SK-N-SH treated with all-trans-retinoic acid at 6 μM for 48 hours (cell line): ENCODE results near the gene EXOC5.

Source experiments
- ATAC-seq: fragments of 200-7000 bp; cut with Tn5 transposase; 3 replicates; pipeline ENCODE4 v1.9.1; 2020; ENCODE audit warnings: mild to moderate bottlenecking, moderate library complexity
- ARNTL ChIP-seq: fragments of 450-650 bp; formaldehyde crosslinking; IDR thresholded peaks from 2 replicates; pipeline ENCODE4 v1.5.0; 2020; ENCODE audit warnings: low read depth, mild to moderate bottlenecking, moderate library complexity, borderline replicate concordance
- BACH2 ChIP-seq: fragments of 250-450 bp; sonication (Bioruptor Pico); IDR thresholded peaks from 2 replicates; pipeline ENCODE4 v1.9.0; 2021; ENCODE audit warnings: mild to moderate bottlenecking, borderline replicate concordance
- CSDC2 ChIP-seq: fragments of 250-450 bp; sonication (Bioruptor Pico); IDR thresholded peaks from 2 replicates; pipeline ENCODE4 v1.5.0; 2020; ENCODE audit warnings: mild to moderate bottlenecking, moderate library complexity
- ESRRG ChIP-seq: fragments of 250-450 bp; sonication (Bioruptor Pico); IDR thresholded peaks from 2 replicates; pipeline ENCODE4 v1.6.1; 2021; ENCODE audit warnings: mild to moderate bottlenecking
- ISL1 ChIP-seq: fragments of 250-450 bp; sonication (Bioruptor Pico); IDR thresholded peaks from 2 replicates; pipeline ENCODE4 v2.1.2; 2022; ENCODE audit warnings: mild to moderate bottlenecking, moderate library complexity
- OSR1 ChIP-seq: fragments of 250-450 bp; sonication (Bioruptor Pico); IDR thresholded peaks from 2 replicates; pipeline ENCODE4 v1.8.0; 2022; ENCODE audit warnings: moderate library complexity, mild to moderate bottlenecking, inconsistent platforms
- PATZ1 ChIP-seq: fragments of 250-450 bp; sonication (Bioruptor Pico); IDR thresholded peaks from 2 replicates; pipeline ENCODE4 v1.8.0; 2020; ENCODE audit warnings: mild to moderate bottlenecking, moderate library complexity, borderline replicate concordance
- PPARA ChIP-seq: fragments of 250-450 bp; sonication (Bioruptor Pico); IDR thresholded peaks from 2 replicates; pipeline ENCODE4 v1.5.0; 2020; ENCODE audit warnings: mild to moderate bottlenecking, borderline replicate concordance
- RARB ChIP-seq: fragments of 250-450 bp; sonication (Bioruptor Pico); IDR thresholded peaks from 2 replicates; pipeline ENCODE4 v1.8.0; 2021; ENCODE audit warnings: mild to moderate bottlenecking, moderate library complexity
- TCF4 ChIP-seq: fragments of 250-450 bp; sonication (Bioruptor Pico); IDR thresholded peaks from 2 replicates; pipeline ENCODE4 v1.8.0; 2021; ENCODE audit warnings: mild to moderate bottlenecking, moderate library complexity, borderline replicate concordance
- TSHZ2 ChIP-seq: fragments of 250-450 bp; sonication (Bioruptor Pico); IDR thresholded peaks from 2 replicates; pipeline ENCODE4 v1.5.0; 2020; ENCODE audit warnings: mild to moderate bottlenecking, moderate library complexity
- ZC3H10 ChIP-seq: fragments of 250-450 bp; sonication (Bioruptor Pico); IDR thresholded peaks from 2 replicates; pipeline ENCODE4 v1.5.1; 2021; ENCODE audit warnings: mild to moderate bottlenecking, moderate library complexity
- ZFP3 ChIP-seq: fragments of 250-450 bp; sonication (Bioruptor Pico); IDR thresholded peaks from 2 replicates; pipeline ENCODE4 v1.5.0; 2020; ENCODE audit warnings: mild to moderate bottlenecking, moderate library complexity
- ZFP30 ChIP-seq: fragments of 450-650 bp; formaldehyde crosslinking; IDR thresholded peaks from 2 replicates; pipeline ENCODE4 v1.5.0; 2022; ENCODE audit warnings: mild to moderate bottlenecking, moderate library complexity
- ZNF565 ChIP-seq: fragments of 450-650 bp; formaldehyde crosslinking; conservative IDR thresholded peaks from 2 replicates; pipeline ENCODE4 v1.5.0; 2020; ENCODE audit warnings: low read depth, mild to moderate bottlenecking, moderate library complexity
- ZNF70 ChIP-seq: fragments of 450-650 bp; formaldehyde crosslinking; IDR thresholded peaks from 2 replicates; pipeline ENCODE4 v1.5.0; 2020; ENCODE audit warnings: mild to moderate bottlenecking, moderate library complexity
- TF ChIP-seq, protein P1 (sequence below): fragments of 250-450 bp; sonication (Bioruptor Pico); IDR thresholded peaks from 2 replicates; pipeline ENCODE4 v1.8.0; 2021; ENCODE audit warnings: low read depth, mild to moderate bottlenecking, moderate library complexity, borderline replicate concordance
- TF ChIP-seq, protein P2 (sequence below): fragments of 250-450 bp; sonication (Bioruptor Pico); IDR thresholded peaks from 2 replicates; pipeline ENCODE4 v1.5.1; 2021; ENCODE audit warnings: mild to moderate bottlenecking, moderate library complexity
- TF ChIP-seq, protein P3 (sequence below): fragments of 250-450 bp; sonication (Bioruptor Pico); IDR thresholded peaks from 2 replicates; pipeline ENCODE4 v1.5.1; 2020; ENCODE audit warnings: low read depth, mild to moderate bottlenecking, moderate library complexity

Gene EXOC5

DNA sequence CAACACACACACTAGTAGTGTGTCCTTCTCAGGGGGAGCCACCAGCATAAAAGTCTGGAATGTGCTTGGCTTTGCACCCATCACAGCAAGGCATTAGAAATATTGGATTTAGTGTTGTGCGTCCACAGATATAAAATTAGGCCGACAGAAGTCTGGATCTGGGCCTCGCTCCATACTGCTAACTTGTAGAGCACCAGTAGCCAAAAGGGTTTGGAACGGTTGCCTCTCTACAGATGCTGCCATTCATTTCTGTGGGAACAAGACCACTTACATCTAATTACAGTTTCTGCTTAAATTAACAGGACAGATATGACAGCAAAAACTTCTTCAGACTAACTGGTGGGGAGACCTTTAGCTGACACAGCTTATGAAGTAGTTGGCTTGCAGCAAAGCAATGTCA, 94.2 kb downstream of the EXOC5 start (continued):
- TF ChIP-seq TSHZ2 (CRISPR knock-in tag), result no peak
- TF ChIP-seq, protein P1, sequence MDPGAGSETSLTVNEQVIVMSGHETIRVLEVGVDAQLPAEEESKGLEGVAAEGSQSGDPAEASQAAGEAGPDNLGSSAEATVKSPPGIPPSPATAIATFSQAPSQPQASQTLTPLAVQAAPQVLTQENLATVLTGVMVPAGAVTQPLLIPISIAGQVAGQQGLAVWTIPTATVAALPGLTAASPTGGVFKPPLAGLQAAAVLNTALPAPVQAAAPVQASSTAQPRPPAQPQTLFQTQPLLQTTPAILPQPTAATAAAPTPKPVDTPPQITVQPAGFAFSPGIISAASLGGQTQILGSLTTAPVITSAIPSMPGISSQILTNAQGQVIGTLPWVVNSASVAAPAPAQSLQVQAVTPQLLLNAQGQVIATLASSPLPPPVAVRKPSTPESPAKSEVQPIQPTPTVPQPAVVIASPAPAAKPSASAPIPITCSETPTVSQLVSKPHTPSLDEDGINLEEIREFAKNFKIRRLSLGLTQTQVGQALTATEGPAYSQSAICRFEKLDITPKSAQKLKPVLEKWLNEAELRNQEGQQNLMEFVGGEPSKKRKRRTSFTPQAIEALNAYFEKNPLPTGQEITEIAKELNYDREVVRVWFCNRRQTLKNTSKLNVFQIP (CRISPR knock-in tag), result no peak

- no peak for ATAC-seq
Observed at GRCh38 chr14:57171903-57172302, 96.8 kb downstream of the EXOC5 start.

GRCh38 chr14:57171363-57171762, 97.3 kb downstream of the EXOC5 start:
- TF ChIP-seq ZNF70 (CRISPR knock-in tag) (no peak), ISL1 (CRISPR knock-in tag) (no peak), ESRRG (no peak)
- TF ChIP-seq, protein P2, sequence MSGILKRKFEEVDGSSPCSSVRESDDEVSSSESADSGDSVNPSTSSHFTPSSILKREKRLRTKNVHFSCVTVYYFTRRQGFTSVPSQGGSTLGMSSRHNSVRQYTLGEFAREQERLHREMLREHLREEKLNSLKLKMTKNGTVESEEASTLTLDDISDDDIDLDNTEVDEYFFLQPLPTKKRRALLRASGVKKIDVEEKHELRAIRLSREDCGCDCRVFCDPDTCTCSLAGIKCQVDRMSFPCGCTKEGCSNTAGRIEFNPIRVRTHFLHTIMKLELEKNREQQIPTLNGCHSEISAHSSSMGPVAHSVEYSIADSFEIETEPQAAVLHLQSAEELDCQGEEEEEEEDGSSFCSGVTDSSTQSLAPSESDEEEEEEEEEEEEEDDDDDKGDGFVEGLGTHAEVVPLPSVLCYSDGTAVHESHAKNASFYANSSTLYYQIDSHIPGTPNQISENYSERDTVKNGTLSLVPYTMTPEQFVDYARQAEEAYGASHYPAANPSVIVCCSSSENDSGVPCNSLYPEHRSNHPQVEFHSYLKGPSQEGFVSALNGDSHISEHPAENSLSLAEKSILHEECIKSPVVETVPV (CRISPR knock-in tag), result no peak
- ATAC-seq, result no peak

More at GRCh38 chr14:57171903-57172302, 96.8 kb downstream of the EXOC5 start:
- no peak for TF ChIP-seq TSHZ2 (CRISPR knock-in tag)
- TF ChIP-seq OSR1 (CRISPR knock-in tag), result no peak
- no peak for TF ChIP-seq ISL1 (CRISPR knock-in tag)
- TF ChIP-seq BACH2 (CRISPR knock-in tag), result no peak
- TF ChIP-seq, protein P2 (CRISPR knock-in tag), result no peak
- no peak for TF ChIP-seq ZC3H10
- TF ChIP-seq ARNTL (CRISPR knock-in tag), result no peak
- TF ChIP-seq, protein P3, sequence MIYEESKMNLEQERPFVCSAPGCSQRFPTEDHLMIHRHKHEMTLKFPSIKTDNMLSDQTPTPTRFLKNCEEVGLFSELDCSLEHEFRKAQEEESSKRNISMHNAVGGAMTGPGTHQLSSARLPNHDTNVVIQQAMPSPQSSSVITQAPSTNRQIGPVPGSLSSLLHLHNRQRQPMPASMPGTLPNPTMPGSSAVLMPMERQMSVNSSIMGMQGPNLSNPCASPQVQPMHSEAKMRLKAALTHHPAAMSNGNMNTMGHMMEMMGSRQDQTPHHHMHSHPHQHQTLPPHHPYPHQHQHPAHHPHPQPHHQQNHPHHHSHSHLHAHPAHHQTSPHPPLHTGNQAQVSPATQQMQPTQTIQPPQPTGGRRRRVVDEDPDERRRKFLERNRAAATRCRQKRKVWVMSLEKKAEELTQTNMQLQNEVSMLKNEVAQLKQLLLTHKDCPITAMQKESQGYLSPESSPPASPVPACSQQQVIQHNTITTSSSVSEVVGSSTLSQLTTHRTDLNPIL (CRISPR knock-in tag), result no peak
- no peak for TF ChIP-seq ZFP30 (CRISPR knock-in tag)
- no peak for TF ChIP-seq TCF4 (CRISPR knock-in tag)
- no peak for TF ChIP-seq ZFP3 (CRISPR knock-in tag)

GRCh38 chr14:57169901-57170300, 98.8 kb downstream of the EXOC5 start:
- ATAC-seq, result no peak
- TF ChIP-seq CSDC2, result no peak
- no peak for TF ChIP-seq ZC3H10
- TF ChIP-seq, protein P1 (CRISPR knock-in tag), result no peak
- TF ChIP-seq, protein P3 (CRISPR knock-in tag), result no peak
- no peak for TF ChIP-seq ZNF565
- TF ChIP-seq PPARA, result no peak
- TF ChIP-seq RARB, result no peak
- no peak for TF ChIP-seq ISL1 (CRISPR knock-in tag)
- TF ChIP-seq PATZ1, result no peak
